ENCODE measurements around the gene SLC25A23.
A peak's percentile ranks its signal among the peaks of the same experiment; 100 is the strongest.
"Not testable (repeated sequence)": the region's sequence is repeated elsewhere in the genome, so short reads cannot be mapped to it uniquely, and the experiment has no call there.

The SLC25A23 gene

DNA sequence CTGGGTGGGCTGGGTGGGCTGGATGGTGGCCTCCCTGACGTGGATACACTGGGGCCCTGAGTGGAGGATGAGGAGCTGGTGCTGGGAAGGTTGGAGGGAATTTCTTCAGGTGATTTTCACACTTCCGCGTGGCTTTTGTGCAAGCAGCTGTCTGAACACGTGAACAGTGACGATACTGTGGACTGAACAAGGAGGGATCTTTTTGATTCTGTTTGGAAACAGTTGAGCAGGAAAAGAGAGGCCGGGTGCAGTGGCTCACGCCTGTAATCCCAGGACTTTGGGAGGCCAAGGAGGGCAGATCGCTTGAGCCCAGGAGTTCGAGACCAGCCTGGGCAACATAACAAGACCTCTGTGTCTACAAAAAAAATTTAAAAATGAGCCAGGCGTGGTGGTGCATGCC lies 57.5 kb downstream of the SLC25A23 start:
- no peak for DNase-seq
- TF ChIP-seq POLR2A (IDR thresholded peaks at IDR 0.05; ENCODE audit: low read length) (no peak), GATA1 (IDR thresholded peaks at IDR 0.05; ENCODE audit: low read depth, low read length) (no peak)

DNA sequence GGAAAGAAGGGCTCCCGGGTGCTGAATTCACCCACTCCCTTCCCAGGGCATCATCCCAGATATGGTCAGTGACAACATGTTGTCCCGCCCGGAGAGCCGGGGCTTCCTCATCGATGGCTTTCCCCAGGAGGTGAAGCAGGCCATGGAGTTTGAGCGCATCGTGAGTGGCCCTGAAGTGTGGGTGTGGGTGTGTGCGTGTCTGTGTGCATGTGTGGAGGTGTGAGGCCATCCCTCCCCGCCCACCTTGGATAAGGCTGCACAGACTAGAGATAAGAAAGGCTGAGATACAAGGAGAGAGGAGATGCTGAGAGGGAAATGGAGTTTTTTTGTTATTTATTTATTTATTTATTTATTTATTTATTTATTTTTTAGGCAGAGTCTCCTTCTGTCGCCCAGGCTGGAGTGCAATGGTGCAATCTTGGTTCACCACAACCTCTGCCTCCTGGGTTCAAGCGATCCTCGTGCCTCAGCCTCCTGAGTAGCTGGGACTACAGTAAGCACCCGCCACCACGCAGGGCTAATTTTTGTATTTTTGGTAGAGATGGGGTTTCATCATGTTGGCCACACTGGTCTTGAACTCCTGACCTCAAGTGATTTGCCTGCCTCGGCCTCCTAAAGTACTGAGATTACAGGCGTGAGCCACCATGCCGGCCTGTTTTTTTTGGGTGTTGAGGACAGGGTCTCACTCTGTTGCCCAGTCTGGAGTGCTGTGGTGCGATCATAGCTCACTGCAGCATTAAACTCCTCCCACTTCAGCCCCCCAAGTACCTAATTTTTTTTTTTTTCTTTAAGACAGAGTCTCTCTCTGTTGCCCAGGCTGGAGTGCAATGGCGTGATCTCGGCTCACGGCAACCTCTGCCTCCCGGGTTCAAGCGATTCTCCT lies 59.3 kb downstream of the SLC25A23 start:
- not testable (repeated sequence) for DNase-seq

DNA sequence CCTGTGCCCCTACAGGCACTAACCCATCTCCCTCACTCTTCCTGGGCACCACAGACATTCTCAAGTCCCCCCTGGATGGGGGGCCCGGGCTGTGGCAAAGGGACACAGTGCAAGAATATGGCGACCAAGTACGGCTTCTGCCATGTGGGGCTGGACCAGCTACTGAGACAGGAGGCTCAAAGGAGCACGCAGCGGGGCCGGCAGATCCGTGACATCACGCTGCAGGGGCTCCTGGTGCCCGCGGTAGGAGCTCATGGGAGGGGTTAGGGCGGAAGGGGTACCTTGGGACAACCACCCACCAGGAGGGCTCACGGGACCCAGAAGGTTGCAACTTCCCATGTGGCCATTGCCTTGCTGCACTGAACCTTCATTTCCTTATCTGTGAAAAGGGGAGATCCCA lies 63.3 kb downstream of the SLC25A23 start:
- TF ChIP-seq GATA1 (IDR thresholded peaks at IDR 0.05; ENCODE audit: low read depth, low read length) (no peak), POLR2A (IDR thresholded peaks at IDR 0.05; ENCODE audit: low read length) (no peak)

DNA sequence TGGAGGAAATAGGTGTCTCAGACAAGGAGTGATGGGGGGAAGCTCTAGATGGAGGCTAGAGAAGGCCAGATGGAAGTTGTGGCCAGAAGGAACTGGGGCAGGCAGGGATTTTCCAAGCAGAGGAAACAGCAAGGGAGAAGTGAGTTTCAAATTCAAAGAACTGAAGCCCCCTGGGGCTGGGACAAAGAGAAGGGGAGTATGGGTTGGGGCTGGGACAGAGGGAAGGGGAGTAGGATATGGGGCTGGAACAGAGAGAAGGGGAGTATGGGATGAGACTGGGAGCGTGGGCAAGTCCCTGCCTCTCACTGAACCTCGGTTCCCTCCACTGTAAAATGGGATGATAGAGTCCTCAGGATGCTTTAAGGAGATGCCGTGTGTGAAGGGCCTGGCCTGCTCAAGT lies 64.8 kb downstream of the SLC25A23 start:
- DNase-seq = no peak
- TF ChIP-seq POLR2A (IDR thresholded peaks at IDR 0.05; ENCODE audit: low read length) (no peak), GATA1 (IDR thresholded peaks at IDR 0.05; ENCODE audit: low read depth, low read length) (no peak)

More for the DNA sequence above, 63.3 kb downstream of the SLC25A23 start:
- no peak for DNase-seq

DNA sequence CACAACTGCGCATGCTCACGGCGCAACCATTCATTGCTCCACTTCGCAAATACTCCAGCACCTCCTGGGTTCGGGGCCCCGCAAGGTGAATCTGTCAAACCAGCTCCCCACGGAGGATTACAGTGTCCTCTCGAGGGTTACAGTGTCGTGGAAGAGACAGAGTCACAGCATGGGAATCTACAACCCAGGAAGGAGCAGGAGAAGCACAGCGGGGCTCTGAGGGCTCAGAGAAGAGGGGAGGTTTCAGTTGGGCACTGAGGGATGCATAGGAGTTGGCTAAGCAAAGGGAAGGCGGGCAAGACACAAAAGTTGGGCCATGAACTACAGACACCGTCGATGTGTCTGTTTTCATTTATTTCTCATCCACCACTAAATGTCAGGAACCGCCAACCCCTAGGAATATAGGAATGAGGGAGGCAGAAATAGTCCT lies 65.6 kb downstream of the SLC25A23 start:
- DNase-seq = no peak
- TF ChIP-seq GATA1 (IDR thresholded peaks at IDR 0.05; ENCODE audit: low read depth, low read length) (no peak), POLR2A (IDR thresholded peaks at IDR 0.05; ENCODE audit: low read length) (no peak)

DNA sequence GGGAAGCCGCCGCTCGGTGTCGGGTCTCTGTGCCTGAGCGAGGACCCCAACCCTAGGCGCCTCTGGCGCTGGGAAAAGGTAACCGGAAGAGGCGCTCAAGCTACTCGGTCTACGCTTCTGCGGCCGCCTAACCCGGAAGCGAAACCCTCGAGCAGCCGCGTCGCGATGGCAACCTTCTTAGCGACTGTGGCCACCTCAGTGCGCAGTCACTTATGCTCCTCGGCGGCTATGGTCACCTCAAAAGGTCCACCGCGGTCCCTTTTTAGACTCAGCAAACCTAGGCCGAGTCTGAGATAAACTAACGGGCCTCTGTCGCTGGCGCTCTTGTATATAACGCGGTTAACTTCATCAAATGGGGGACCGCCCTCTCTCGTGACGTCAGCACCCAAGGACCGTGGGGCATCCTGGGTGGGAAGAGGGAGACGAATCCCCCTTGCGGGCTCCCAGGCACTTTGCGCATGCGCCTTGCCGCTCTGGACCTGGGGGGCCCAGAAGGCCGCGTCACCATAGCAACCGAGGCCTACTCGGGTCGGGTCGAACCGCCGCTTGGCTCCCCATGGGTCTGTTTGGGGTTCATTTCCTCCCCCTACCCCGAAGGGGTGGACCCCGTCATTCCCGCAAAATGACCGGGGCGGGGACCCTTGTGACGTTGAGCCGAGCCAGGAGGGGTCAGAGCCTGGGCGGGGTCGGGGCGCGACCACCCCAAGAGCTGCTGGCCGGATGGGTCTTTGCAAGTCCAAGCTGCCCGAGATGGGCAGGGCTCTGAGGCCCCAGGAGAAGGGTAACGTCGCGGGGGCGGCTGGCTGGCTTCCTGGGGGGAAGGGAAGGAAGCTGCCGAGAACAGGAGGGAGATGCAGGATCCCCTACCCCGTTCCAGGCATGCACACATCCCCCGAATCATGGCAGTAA lies 66.3 kb downstream of the SLC25A23 start, which contains the start of gene GTF2F1:
Gene GTF2F1 (minus strand): TSS at position 91 of the 909 bp plus-strand sequence. CDS start 169 bp downstream, outside the sequence.
- peak; percentile 94 to 95 for DNase-seq
- TF ChIP-seq GATA1 (IDR thresholded peaks at IDR 0.05; ENCODE audit: low read depth, low read length) = no peak
- TF ChIP-seq POLR2A (IDR thresholded peaks at IDR 0.05; ENCODE audit: low read length) = peak; percentile 74

DNA sequence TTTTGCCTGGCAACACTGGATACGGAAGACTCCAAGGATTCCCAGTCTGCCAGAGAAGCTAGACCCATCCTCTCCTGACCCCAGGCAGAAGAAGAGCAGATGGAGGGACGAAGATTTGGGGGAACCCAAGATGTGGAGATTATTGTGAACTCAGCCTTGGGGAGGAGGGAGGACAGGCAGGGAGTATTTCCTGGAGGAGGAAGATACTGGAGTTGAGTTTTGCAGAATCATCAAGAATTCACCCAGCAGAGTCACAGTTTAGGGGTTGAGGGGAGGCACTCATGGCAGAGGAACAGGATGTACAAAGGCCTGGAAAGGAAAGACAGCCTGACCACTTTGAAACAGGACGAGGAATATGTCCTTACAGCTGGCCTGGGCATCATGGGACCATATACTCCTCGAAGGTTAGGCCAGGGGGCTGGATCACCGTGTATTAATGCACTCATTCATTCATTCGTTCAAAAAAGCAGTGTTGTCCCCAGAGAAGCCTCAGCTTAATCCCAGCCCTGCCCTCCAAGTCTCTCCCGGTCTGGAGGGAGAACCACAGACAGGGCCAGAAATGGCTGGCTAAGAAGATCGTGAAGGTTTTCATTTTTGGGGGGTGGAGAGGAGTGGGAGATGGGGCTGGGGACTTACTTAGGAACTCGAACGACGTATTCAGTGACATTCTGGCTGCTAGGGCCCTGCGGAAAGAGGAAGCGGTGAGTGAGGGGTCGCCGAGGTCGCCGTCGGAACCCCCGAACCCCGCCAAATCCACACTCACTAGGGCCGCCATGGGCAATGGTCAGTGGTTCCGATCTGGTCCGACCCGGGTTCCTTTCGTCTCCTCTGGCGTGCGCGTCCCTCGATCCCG lies 67.1 kb downstream of the SLC25A23 start:
- TF ChIP-seq GATA1 (IDR thresholded peaks at IDR 0.05; ENCODE audit: low read depth, low read length) (no peak), POLR2A (IDR thresholded peaks at IDR 0.05; ENCODE audit: low read length) (no peak)
- no peak for DNase-seq
